Stomach (tissue), 4 donors: ENCODE results near the gene PCDH17.

Experiments
- POLR2AphosphoS5 ChIP-seq, 3 donors: sonication (generic); formaldehyde crosslinking; IDR thresholded peaks; one replicate each; pipeline ENCODE4 v1.6.1; 2016; ENCODE audit warnings: antibody characterized with exemption in 3 of 3
- TF ChIP-seq, protein P1 (sequence below), 7 experiments: fragments of 450-650 bp in 4 of 7; fragments of 200-600 bp in 3 of 7; sonication (generic) in 3 of 7; IDR thresholded peaks; one replicate each; pipeline ENCODE4 v1.5.1; 2016 to 2019; ENCODE audit warnings: antibody characterized with exemption in 7 of 7, control low read depth in 2 of 7, mild to moderate bottlenecking in 1 of 7

DNA sequence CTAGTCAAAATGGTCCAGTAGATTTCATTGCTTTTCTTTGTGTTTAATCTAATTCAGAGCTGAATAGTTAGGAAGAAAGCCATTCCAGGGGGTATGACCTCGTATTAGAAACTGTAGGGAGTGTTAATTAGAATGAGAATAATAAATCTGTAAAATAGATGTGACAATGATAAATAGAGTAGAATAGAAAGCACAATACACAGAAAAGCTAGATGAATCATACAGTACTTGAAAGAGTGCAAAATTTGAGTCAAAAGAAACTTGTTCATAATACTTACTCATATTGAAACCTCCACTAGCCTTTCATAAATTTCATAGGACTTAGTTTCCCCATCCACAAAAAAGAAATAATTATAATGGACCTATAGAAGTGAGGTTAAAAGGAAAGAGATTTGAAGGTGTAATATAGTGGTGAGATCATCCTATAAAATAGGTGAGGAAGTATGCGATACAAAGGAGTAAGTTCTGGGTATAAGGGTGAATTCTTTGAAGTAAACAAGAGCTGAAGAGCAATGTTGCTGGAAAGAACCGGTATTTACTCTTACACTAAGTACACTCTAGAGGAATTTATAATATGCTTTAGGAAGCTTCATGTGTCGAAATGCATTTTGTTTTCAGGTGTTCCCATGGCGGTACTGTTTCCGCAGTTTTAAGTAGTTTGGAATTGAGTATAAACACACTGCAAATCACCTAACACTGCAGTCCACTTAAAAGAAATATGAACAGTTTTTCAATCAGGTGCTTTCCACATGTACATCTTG is 21.9 kb downstream of the PCDH17 start:
- TF ChIP-seq, protein P1, sequence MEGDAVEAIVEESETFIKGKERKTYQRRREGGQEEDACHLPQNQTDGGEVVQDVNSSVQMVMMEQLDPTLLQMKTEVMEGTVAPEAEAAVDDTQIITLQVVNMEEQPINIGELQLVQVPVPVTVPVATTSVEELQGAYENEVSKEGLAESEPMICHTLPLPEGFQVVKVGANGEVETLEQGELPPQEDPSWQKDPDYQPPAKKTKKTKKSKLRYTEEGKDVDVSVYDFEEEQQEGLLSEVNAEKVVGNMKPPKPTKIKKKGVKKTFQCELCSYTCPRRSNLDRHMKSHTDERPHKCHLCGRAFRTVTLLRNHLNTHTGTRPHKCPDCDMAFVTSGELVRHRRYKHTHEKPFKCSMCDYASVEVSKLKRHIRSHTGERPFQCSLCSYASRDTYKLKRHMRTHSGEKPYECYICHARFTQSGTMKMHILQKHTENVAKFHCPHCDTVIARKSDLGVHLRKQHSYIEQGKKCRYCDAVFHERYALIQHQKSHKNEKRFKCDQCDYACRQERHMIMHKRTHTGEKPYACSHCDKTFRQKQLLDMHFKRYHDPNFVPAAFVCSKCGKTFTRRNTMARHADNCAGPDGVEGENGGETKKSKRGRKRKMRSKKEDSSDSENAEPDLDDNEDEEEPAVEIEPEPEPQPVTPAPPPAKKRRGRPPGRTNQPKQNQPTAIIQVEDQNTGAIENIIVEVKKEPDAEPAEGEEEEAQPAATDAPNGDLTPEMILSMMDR (IDR thresholded peaks at IDR 0.05), result no peak
- no peak for TF ChIP-seq POLR2AphosphoS5 (IDR thresholded peaks at IDR 0.05)
